GM23338 (cell line): ENCODE results near the gene HTR3E.

Experiments used
- CREB1 ChIP-seq: fragments of 250-450 bp; sonication (Bioruptor Pico); IDR thresholded peaks from 2 replicates; pipeline ENCODE4 v1.5.0; 2020; ENCODE audit warnings: low read depth, mild to moderate bottlenecking, moderate library complexity
- EZH2 ChIP-seq: fragments of 200-600 bp; sonication (generic); IDR thresholded peaks from one replicate; pipeline ENCODE4 v1.8.0; 2017; ENCODE audit warnings: antibody characterized with exemption, mild to moderate bottlenecking, low read depth; ENCODE audit not compliant: unreplicated experiment
- EZH2phosphoT487 ChIP-seq: fragments of 200-600 bp; sonication (generic); IDR thresholded peaks from one replicate; pipeline ENCODE4 v1.8.1; 2018; ENCODE audit warnings: antibody characterized with exemption; ENCODE audit not compliant: unreplicated experiment
- JUNB ChIP-seq: IDR thresholded peaks from one replicate; pipeline ENCODE4 v1.6.1; 2016; ENCODE audit warnings: antibody characterized with exemption; ENCODE audit not compliant: unreplicated experiment
- NANOG ChIP-seq: IDR thresholded peaks from 2 replicates; pipeline ENCODE4 v1.6.1; 2016; ENCODE audit warnings: antibody characterized with exemption, borderline replicate concordance
- POLR2AphosphoS5 ChIP-seq: IDR thresholded peaks from 2 replicates; pipeline ENCODE4 v1.6.1; 2016; ENCODE audit warnings: antibody characterized with exemption, low read depth
- STAT1 ChIP-seq: IDR thresholded peaks from one replicate; pipeline ENCODE4 v1.6.1; 2016; ENCODE audit warnings: antibody characterized with exemption; ENCODE audit not compliant: unreplicated experiment
- ZNF331 ChIP-seq: fragments of 250-450 bp; sonication (Bioruptor Pico); IDR thresholded peaks from 2 replicates; pipeline ENCODE4 v1.5.0; 2020; ENCODE audit warnings: low read depth, mild to moderate bottlenecking, moderate library complexity
- TF ChIP-seq, protein P1 (sequence below), 2 experiments: fragments of 200-600 bp in 1 of 2; sonication (generic) in 1 of 2; conservative IDR thresholded peaks; 2 replicates each; pipeline versions ENCODE4 v1.5.1 to v1.6.1; 2016 to 2017; ENCODE audit warnings: antibody characterized with exemption in 2 of 2, low read depth in 2 of 2, mild to moderate bottlenecking in 2 of 2, moderate library complexity in 1 of 2
- TF ChIP-seq, protein P2 (sequence below): IDR thresholded peaks from one replicate; pipeline ENCODE4 v1.6.1; 2018; ENCODE audit warnings: antibody characterized with exemption; ENCODE audit not compliant: unreplicated experiment
- TF ChIP-seq, protein P3 (sequence below): IDR thresholded peaks from 2 replicates; pipeline ENCODE4 v1.6.1; 2016; ENCODE audit warnings: antibody characterized with exemption
- TF ChIP-seq, protein P4 (sequence below): fragments of 250-450 bp; sonication (Bioruptor Pico); IDR thresholded peaks from 2 replicates; pipeline ENCODE4 v1.5.0; 2020; ENCODE audit warnings: mild to moderate bottlenecking, moderate library complexity

DNA sequence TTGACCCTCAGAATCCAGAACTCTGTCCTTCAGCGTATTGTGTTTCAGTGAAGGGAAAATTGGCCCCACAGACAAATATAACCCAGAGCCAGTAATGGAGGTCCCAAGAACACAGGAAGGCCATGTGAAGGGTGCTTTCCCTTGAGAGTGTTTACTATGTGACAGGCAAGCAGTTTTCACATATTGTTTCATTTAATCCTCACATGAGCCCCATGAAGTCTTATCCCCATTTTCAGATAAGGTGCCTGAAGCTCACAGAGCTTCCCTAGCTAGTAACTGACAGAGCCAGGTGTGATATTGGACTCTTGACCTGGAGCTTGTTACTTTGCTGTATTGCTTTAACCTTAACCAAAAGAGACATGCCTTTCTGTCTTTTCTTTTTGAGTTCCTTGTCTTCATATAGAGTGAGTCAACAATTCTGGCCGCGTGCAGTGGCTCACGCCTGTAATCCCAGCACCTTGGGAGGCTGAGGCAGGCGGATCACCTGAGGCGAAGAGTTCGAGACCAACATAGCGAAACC, 48.9 kb downstream of the HTR3E start:
- TF ChIP-seq POLR2AphosphoS5 (no peak), EZH2 (no peak), EZH2phosphoT487 (no peak), NANOG (no peak), JUNB (no peak), CREB1 (no peak), ZNF331 (no peak), STAT1 (no peak)
- TF ChIP-seq, protein P1, sequence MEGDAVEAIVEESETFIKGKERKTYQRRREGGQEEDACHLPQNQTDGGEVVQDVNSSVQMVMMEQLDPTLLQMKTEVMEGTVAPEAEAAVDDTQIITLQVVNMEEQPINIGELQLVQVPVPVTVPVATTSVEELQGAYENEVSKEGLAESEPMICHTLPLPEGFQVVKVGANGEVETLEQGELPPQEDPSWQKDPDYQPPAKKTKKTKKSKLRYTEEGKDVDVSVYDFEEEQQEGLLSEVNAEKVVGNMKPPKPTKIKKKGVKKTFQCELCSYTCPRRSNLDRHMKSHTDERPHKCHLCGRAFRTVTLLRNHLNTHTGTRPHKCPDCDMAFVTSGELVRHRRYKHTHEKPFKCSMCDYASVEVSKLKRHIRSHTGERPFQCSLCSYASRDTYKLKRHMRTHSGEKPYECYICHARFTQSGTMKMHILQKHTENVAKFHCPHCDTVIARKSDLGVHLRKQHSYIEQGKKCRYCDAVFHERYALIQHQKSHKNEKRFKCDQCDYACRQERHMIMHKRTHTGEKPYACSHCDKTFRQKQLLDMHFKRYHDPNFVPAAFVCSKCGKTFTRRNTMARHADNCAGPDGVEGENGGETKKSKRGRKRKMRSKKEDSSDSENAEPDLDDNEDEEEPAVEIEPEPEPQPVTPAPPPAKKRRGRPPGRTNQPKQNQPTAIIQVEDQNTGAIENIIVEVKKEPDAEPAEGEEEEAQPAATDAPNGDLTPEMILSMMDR (conservative IDR thresholded peaks at IDR 0.05; ENCODE audit: low read depth in 2 of 2), result no peak
- TF ChIP-seq, protein P2, sequence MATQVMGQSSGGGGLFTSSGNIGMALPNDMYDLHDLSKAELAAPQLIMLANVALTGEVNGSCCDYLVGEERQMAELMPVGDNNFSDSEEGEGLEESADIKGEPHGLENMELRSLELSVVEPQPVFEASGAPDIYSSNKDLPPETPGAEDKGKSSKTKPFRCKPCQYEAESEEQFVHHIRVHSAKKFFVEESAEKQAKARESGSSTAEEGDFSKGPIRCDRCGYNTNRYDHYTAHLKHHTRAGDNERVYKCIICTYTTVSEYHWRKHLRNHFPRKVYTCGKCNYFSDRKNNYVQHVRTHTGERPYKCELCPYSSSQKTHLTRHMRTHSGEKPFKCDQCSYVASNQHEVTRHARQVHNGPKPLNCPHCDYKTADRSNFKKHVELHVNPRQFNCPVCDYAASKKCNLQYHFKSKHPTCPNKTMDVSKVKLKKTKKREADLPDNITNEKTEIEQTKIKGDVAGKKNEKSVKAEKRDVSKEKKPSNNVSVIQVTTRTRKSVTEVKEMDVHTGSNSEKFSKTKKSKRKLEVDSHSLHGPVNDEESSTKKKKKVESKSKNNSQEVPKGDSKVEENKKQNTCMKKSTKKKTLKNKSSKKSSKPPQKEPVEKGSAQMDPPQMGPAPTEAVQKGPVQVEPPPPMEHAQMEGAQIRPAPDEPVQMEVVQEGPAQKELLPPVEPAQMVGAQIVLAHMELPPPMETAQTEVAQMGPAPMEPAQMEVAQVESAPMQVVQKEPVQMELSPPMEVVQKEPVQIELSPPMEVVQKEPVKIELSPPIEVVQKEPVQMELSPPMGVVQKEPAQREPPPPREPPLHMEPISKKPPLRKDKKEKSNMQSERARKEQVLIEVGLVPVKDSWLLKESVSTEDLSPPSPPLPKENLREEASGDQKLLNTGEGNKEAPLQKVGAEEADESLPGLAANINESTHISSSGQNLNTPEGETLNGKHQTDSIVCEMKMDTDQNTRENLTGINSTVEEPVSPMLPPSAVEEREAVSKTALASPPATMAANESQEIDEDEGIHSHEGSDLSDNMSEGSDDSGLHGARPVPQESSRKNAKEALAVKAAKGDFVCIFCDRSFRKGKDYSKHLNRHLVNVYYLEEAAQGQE, result no peak
- TF ChIP-seq, protein P3, sequence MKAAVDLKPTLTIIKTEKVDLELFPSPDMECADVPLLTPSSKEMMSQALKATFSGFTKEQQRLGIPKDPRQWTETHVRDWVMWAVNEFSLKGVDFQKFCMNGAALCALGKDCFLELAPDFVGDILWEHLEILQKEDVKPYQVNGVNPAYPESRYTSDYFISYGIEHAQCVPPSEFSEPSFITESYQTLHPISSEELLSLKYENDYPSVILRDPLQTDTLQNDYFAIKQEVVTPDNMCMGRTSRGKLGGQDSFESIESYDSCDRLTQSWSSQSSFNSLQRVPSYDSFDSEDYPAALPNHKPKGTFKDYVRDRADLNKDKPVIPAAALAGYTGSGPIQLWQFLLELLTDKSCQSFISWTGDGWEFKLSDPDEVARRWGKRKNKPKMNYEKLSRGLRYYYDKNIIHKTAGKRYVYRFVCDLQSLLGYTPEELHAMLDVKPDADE, result no peak
- TF ChIP-seq, protein P4, sequence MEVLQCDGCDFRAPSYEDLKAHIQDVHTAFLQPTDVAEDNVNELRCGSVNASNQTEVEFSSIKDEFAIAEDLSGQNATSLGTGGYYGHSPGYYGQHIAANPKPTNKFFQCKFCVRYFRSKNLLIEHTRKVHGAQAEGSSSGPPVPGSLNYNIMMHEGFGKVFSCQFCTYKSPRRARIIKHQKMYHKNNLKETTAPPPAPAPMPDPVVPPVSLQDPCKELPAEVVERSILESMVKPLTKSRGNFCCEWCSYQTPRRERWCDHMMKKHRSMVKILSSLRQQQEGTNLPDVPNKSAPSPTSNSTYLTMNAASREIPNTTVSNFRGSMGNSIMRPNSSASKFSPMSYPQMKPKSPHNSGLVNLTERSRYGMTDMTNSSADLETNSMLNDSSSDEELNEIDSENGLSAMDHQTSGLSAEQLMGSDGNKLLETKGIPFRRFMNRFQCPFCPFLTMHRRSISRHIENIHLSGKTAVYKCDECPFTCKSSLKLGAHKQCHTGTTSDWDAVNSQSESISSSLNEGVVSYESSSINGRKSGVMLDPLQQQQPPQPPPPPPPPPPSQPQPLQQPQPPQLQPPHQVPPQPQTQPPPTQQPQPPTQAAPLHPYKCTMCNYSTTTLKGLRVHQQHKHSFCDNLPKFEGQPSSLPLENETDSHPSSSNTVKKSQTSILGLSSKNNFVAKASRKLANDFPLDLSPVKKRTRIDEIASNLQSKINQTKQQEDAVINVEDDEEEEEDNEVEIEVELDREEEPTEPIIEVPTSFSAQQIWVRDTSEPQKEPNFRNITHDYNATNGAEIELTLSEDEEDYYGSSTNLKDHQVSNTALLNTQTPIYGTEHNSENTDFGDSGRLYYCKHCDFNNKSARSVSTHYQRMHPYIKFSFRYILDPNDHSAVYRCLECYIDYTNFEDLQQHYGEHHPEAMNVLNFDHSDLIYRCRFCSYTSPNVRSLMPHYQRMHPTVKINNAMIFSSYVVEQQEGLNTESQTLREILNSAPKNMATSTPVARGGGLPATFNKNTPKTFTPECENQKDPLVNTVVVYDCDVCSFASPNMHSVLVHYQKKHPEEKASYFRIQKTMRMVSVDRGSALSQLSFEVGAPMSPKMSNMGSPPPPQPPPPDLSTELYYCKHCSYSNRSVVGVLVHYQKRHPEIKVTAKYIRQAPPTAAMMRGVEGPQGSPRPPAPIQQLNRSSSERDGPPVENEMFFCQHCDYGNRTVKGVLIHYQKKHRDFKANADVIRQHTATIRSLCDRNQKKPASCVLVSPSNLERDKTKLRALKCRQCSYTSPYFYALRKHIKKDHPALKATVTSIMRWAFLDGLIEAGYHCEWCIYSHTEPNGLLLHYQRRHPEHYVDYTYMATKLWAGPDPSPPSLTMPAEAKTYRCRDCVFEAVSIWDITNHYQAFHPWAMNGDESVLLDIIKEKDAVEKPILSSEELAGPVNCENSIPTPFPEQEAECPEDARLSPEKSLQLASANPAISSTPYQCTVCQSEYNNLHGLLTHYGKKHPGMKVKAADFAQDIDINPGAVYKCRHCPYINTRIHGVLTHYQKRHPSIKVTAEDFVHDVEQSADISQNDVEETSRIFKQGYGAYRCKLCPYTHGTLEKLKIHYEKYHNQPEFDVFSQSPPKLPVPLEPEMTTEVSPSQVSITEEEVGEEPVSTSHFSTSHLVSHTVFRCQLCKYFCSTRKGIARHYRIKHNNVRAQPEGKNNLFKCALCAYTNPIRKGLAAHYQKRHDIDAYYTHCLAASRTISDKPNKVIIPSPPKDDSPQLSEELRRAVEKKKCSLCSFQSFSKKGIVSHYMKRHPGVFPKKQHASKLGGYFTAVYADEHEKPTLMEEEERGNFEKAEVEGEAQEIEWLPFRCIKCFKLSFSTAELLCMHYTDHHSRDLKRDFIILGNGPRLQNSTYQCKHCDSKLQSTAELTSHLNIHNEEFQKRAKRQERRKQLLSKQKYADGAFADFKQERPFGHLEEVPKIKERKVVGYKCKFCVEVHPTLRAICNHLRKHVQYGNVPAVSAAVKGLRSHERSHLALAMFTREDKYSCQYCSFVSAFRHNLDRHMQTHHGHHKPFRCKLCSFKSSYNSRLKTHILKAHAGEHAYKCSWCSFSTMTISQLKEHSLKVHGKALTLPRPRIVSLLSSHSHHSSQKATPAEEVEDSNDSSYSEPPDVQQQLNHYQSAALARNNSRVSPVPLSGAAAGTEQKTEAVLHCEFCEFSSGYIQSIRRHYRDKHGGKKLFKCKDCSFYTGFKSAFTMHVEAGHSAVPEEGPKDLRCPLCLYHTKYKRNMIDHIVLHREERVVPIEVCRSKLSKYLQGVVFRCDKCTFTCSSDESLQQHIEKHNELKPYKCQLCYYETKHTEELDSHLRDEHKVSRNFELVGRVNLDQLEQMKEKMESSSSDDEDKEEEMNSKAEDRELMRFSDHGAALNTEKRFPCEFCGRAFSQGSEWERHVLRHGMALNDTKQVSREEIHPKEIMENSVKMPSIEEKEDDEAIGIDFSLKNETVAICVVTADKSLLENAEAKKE (CRISPR knock-in tag), result no peak
